ENCODE measurements around the gene ENAH.

Gene ENAH

DNA sequence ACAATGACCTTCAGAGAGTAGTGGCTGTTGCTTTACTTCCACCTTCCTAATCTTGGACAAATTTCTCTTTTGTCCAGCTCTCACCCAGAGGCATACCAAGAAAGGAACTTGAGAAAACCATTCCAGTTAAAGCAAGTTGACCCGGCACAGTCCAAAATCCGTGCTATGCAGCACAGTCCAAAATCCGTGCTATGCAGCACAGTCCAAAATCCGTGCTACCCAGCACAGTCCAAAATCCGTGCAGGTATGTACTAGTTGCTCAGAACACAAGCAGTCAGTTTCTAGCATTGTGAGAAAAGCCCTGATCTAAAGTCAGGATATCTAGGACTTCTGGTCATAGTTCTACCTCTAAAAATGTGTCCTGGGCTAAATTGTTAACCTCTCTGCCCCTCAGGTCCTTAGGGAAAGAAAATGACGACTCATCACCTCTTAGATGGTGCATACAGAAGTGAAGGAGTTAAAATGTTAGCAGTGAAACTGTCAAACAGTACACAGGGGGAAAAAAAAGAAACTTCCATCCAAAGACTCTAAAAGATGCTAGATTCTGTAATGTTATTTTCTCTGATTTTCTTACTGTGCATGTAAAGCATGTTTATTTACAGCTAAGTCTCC is 40.3 kb upstream of the ENAH start:
- Histone ChIP-seq H3K4me1 (ENCODE audit: control insufficient read depth in 2 of 2, insufficient read depth in 2 of 2, low read length in 2 of 2) (peaks cover 4 to 15% of the 10 kb centered on the region in 2 donors), H3K36me3 (ENCODE audit: control insufficient read depth in 2 of 2, insufficient read depth in 2 of 2, low read length in 2 of 2) (no peaks in the 10 kb centered on the region), H3K4me3 (ENCODE audit: low read length in 2 of 2) (no peak overlapping the region), H3K27me3 (ENCODE audit: control insufficient read depth in 2 of 2, insufficient read depth in 2 of 2, low read length in 2 of 2) (no peaks in the 10 kb centered on the region), H3K9ac (ENCODE audit: low read depth in 1 of 2, low read length in 2 of 2) (no peak overlapping the region), H3K27ac (ENCODE audit: low read depth in 2 of 2, low read length in 2 of 2) (no peak overlapping the region), H3K9me3 (ENCODE audit: control insufficient read depth in 2 of 2, low read length in 2 of 2) (no peaks in the 10 kb centered on the region)

DNA sequence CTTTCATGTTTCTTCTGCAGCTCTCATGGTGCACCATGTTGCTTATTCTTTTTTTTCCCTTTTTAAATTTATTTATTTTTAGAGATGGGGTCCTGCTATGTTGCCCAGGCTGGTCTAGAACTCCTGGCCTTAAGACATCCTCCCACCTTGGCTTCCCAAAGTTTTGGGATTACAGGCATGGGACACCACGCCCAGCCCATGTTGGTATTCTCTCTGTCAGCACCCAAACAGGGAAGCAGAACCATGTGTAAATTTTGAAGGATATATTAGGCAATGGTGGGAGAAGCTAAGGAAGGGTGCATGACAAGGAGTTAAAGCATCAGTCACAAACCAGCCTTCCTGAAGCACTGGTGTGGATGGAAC is 39.6 kb upstream of the ENAH start:
- H3K4me1 ChIP-seq (ENCODE audit: control insufficient read depth in 2 of 2, insufficient read depth in 2 of 2, low read length in 2 of 2) = peaks cover 4 to 15% of the 10 kb centered on the region in 2 donors
- no peak overlapping the region for H3K27ac ChIP-seq (ENCODE audit: low read depth in 2 of 2, low read length in 2 of 2)
- H3K9me3 ChIP-seq (ENCODE audit: control insufficient read depth in 2 of 2, low read length in 2 of 2) = no peaks in the 10 kb centered on the region

GRCh38 chr1:225691861-225692516 is 39.1 kb upstream of the ENAH start:
- Histone ChIP-seq H3K4me1 (ENCODE audit: control insufficient read depth in 2 of 2, insufficient read depth in 2 of 2, low read length in 2 of 2) (peaks cover 4 to 15% of the 10 kb centered on the region in 2 donors), H3K9ac (ENCODE audit: low read depth in 1 of 2, low read length in 2 of 2) (no peak overlapping the region), H3K27ac (ENCODE audit: low read depth in 2 of 2, low read length in 2 of 2) (peak overlapping the region in 1 of 2 donors; percentile 39)

More for the DNA sequence above, 39.6 kb upstream of the ENAH start:
- Histone ChIP-seq H3K36me3 (ENCODE audit: control insufficient read depth in 2 of 2, insufficient read depth in 2 of 2, low read length in 2 of 2) (no peaks in the 10 kb centered on the region), H3K9ac (ENCODE audit: low read depth in 1 of 2, low read length in 2 of 2) (no peak overlapping the region), H3K4me3 (ENCODE audit: low read length in 2 of 2) (no peak overlapping the region), H3K27me3 (ENCODE audit: control insufficient read depth in 2 of 2, insufficient read depth in 2 of 2, low read length in 2 of 2) (no peaks in the 10 kb centered on the region)

GRCh38 chr1:225691377-225691776 is 38.5 kb upstream of the ENAH start:
- no peaks in the 10 kb centered on the region for H3K9me3 ChIP-seq (ENCODE audit: control insufficient read depth in 2 of 2, low read length in 2 of 2)
- no peak overlapping the region for H3K4me3 ChIP-seq (ENCODE audit: low read length in 2 of 2)
- H3K36me3 ChIP-seq (ENCODE audit: control insufficient read depth in 2 of 2, insufficient read depth in 2 of 2, low read length in 2 of 2) = no peaks in the 10 kb centered on the region
- peaks cover 4 to 15% of the 10 kb centered on the region in 2 donors for H3K4me1 ChIP-seq (ENCODE audit: control insufficient read depth in 2 of 2, insufficient read depth in 2 of 2, low read length in 2 of 2)
- H3K27me3 ChIP-seq (ENCODE audit: control insufficient read depth in 2 of 2, insufficient read depth in 2 of 2, low read length in 2 of 2) = no peaks in the 10 kb centered on the region
- H3K9ac ChIP-seq (ENCODE audit: low read depth in 1 of 2, low read length in 2 of 2) = no peak overlapping the region
- H3K27ac ChIP-seq (ENCODE audit: low read depth in 2 of 2, low read length in 2 of 2) = peak overlapping the region in 1 of 2 donors; percentile 39

More at GRCh38 chr1:225691861-225692516, 39.1 kb upstream of the ENAH start:
- Histone ChIP-seq H3K27me3 (ENCODE audit: control insufficient read depth in 2 of 2, insufficient read depth in 2 of 2, low read length in 2 of 2) (no peaks in the 10 kb centered on the region), H3K36me3 (ENCODE audit: control insufficient read depth in 2 of 2, insufficient read depth in 2 of 2, low read length in 2 of 2) (no peaks in the 10 kb centered on the region), H3K9me3 (ENCODE audit: control insufficient read depth in 2 of 2, low read length in 2 of 2) (no peaks in the 10 kb centered on the region), H3K4me3 (ENCODE audit: low read length in 2 of 2) (no peak overlapping the region)

DNA sequence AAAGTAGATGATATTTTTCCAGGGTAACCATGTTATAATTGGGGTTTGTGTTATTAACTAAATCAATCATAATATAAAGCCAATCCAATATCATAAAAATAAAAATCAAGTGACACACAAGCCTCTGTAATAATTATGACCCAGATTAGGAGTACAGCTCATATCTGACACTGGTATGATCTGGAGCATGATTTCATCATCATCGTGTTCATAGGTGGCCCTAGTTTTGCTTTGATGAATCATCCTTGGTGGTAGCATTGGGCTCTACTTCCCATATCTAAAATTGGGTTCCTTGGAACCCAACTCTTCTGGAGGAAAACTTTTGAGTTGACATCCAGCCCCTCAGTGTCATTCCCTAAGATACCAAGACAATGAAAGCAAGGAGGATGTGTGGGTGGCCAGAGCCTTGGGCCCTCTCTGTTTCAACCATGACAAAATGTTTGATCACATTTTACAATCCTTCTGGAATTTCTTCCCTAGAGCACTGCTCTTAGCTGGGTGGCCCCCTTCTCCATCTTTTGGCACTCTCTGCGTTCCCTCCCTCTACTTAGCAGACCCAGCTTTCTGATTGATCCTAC is 37.0 kb upstream of the ENAH start:
- H3K36me3 ChIP-seq (ENCODE audit: control insufficient read depth in 2 of 2, insufficient read depth in 2 of 2, low read length in 2 of 2) = no peaks in the 10 kb centered on the region
- no peaks in the 10 kb centered on the region for H3K27me3 ChIP-seq (ENCODE audit: control insufficient read depth in 2 of 2, insufficient read depth in 2 of 2, low read length in 2 of 2)
- no peaks in the 10 kb centered on the region for H3K9me3 ChIP-seq (ENCODE audit: control insufficient read depth in 2 of 2, low read length in 2 of 2)
- peaks cover 4 to 12% of the 10 kb centered on the region in 2 donors for H3K4me1 ChIP-seq (ENCODE audit: control insufficient read depth in 2 of 2, insufficient read depth in 2 of 2, low read length in 2 of 2)
- no peak overlapping the region for H3K27ac ChIP-seq (ENCODE audit: low read depth in 2 of 2, low read length in 2 of 2)
- H3K9ac ChIP-seq (ENCODE audit: low read depth in 1 of 2, low read length in 2 of 2) = no peak overlapping the region
- no peak overlapping the region for H3K4me3 ChIP-seq (ENCODE audit: low read length in 2 of 2)

DNA sequence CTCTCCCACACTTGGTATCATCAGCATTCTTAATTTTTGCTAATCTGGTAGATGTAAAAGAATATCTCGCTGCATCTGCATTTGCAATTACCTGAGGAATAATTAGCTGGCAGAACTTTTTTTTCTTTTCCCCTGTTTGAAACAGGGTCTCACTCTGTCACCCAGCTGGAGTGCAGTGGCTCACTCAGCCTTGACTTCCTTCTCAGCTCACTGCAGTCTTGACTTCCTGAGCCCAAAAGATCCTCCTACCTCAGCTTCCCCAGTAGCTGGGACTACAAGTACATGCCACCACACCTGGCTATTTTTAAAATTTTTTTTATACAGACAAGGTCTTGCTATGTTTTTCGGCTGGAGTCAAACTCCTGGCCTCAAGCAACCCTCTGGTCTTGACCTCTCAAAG is 35.4 kb upstream of the ENAH start:
- Histone ChIP-seq H3K4me3 (ENCODE audit: low read length in 2 of 2) (no peak overlapping the region), H3K36me3 (ENCODE audit: control insufficient read depth in 2 of 2, insufficient read depth in 2 of 2, low read length in 2 of 2) (no peaks in the 10 kb centered on the region), H3K4me1 (ENCODE audit: control insufficient read depth in 2 of 2, insufficient read depth in 2 of 2, low read length in 2 of 2) (peaks cover 0 to 6% of the 10 kb centered on the region in 2 donors), H3K27ac (ENCODE audit: low read depth in 2 of 2, low read length in 2 of 2) (no peak overlapping the region), H3K27me3 (ENCODE audit: control insufficient read depth in 2 of 2, insufficient read depth in 2 of 2, low read length in 2 of 2) (no peaks in the 10 kb centered on the region), H3K9me3 (ENCODE audit: control insufficient read depth in 2 of 2, low read length in 2 of 2) (no peaks in the 10 kb centered on the region), H3K9ac (ENCODE audit: low read depth in 1 of 2, low read length in 2 of 2) (no peak overlapping the region)

- no peaks in the 10 kb centered on the region for H3K9me3 ChIP-seq (ENCODE audit: control insufficient read depth in 2 of 2, low read length in 2 of 2)
- H3K4me1 ChIP-seq (ENCODE audit: control insufficient read depth in 2 of 2, insufficient read depth in 2 of 2, low read length in 2 of 2) = no peaks in the 10 kb centered on the region
- H3K27me3 ChIP-seq (ENCODE audit: control insufficient read depth in 2 of 2, insufficient read depth in 2 of 2, low read length in 2 of 2) = no peaks in the 10 kb centered on the region
- no peak overlapping the region for H3K27ac ChIP-seq (ENCODE audit: low read depth in 2 of 2, low read length in 2 of 2)
- H3K9ac ChIP-seq (ENCODE audit: low read depth in 1 of 2, low read length in 2 of 2) = no peak overlapping the region
- H3K36me3 ChIP-seq (ENCODE audit: control insufficient read depth in 2 of 2, insufficient read depth in 2 of 2, low read length in 2 of 2) = no peaks in the 10 kb centered on the region
- H3K4me3 ChIP-seq (ENCODE audit: low read length in 2 of 2) = no peak overlapping the region
Observed at GRCh38 chr1:225685476-225686176, 32.7 kb upstream of the ENAH start.

GRCh38 chr1:225684741-225685140 is 31.8 kb upstream of the ENAH start:
- no peak overlapping the region for H3K9ac ChIP-seq (ENCODE audit: low read depth in 1 of 2, low read length in 2 of 2)
- H3K4me3 ChIP-seq (ENCODE audit: low read length in 2 of 2) = no peak overlapping the region
- no peaks in the 10 kb centered on the region for H3K36me3 ChIP-seq (ENCODE audit: control insufficient read depth in 2 of 2, insufficient read depth in 2 of 2, low read length in 2 of 2)
- no peaks in the 10 kb centered on the region for H3K4me1 ChIP-seq (ENCODE audit: control insufficient read depth in 2 of 2, insufficient read depth in 2 of 2, low read length in 2 of 2)
- no peaks in the 10 kb centered on the region for H3K27me3 ChIP-seq (ENCODE audit: control insufficient read depth in 2 of 2, insufficient read depth in 2 of 2, low read length in 2 of 2)
- no peak overlapping the region for H3K27ac ChIP-seq (ENCODE audit: low read depth in 2 of 2, low read length in 2 of 2)
- H3K9me3 ChIP-seq (ENCODE audit: control insufficient read depth in 2 of 2, low read length in 2 of 2) = no peaks in the 10 kb centered on the region

DNA sequence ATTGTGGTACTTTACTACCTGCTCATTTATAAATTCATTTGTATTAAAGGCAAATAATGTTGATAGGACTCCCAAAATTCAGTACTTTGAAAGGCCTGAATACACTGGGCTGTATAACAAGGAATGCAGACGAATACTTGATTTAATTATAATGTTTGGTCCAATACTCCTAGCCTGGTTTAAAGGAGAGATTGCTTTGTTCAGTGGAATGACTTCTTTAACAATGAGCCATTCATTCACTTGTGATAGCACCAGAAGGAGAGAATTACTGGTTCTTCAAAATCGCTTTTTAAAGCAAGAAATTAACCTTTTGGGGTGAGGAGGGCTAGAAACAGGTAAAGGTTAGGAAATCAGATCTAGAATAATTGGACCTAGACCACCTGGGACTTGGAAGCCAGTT is 28.3 kb upstream of the ENAH start:
- no peaks in the 10 kb centered on the region for H3K9me3 ChIP-seq (ENCODE audit: control insufficient read depth in 2 of 2, low read length in 2 of 2)
- H3K27ac ChIP-seq (ENCODE audit: low read depth in 2 of 2, low read length in 2 of 2) = no peak overlapping the region
- peaks cover 0 to 1% of the 10 kb centered on the region in 2 donors for H3K27me3 ChIP-seq (ENCODE audit: control insufficient read depth in 2 of 2, insufficient read depth in 2 of 2, low read length in 2 of 2)
- no peak overlapping the region for H3K4me3 ChIP-seq (ENCODE audit: low read length in 2 of 2)
- no peak overlapping the region for H3K9ac ChIP-seq (ENCODE audit: low read depth in 1 of 2, low read length in 2 of 2)
- no peaks in the 10 kb centered on the region for H3K36me3 ChIP-seq (ENCODE audit: control insufficient read depth in 2 of 2, insufficient read depth in 2 of 2, low read length in 2 of 2)
- no peaks in the 10 kb centered on the region for H3K4me1 ChIP-seq (ENCODE audit: control insufficient read depth in 2 of 2, insufficient read depth in 2 of 2, low read length in 2 of 2)

GRCh38 chr1:225678545-225678944 is 25.6 kb upstream of the ENAH start:
- Histone ChIP-seq H3K27me3 (ENCODE audit: control insufficient read depth in 2 of 2, insufficient read depth in 2 of 2, low read length in 2 of 2) (peaks cover 0 to 1% of the 10 kb centered on the region in 2 donors), H3K36me3 (ENCODE audit: control insufficient read depth in 2 of 2, insufficient read depth in 2 of 2, low read length in 2 of 2) (no peaks in the 10 kb centered on the region), H3K4me3 (ENCODE audit: low read length in 2 of 2) (no peak overlapping the region), H3K27ac (ENCODE audit: low read depth in 2 of 2, low read length in 2 of 2) (no peak overlapping the region), H3K9ac (ENCODE audit: low read depth in 1 of 2, low read length in 2 of 2) (no peak overlapping the region), H3K4me1 (ENCODE audit: control insufficient read depth in 2 of 2, insufficient read depth in 2 of 2, low read length in 2 of 2) (no peaks in the 10 kb centered on the region), H3K9me3 (ENCODE audit: control insufficient read depth in 2 of 2, low read length in 2 of 2) (no peaks in the 10 kb centered on the region)
